Endothelial cell of umbilical vein (primary cell): ENCODE measurements around the gene CLEC14A. TPM values are rescaled to one million over a fixed set of nuclear protein-coding genes. Genes with fewer than 3 reads are reported as not detected.

Experiments
- BruUV-seq: library from RNA; stranded (reverse); fragments of 400-500 nt; replicated peaks from 2 replicates; lab custom pipeline; 2021; lab: Mats Ljungman, UMichigan
- CTCF ChIA-PET: fragments of 300-600, 350-600 bp; sonication (Branson Sonifier 250); formaldehyde crosslinking; loops from one replicate; lab custom pipeline; 2021; ENCODE audit warnings: antibody characterized with exemption, inconsistent platforms; lab: Charles Lee
- POLR2A ChIA-PET: fragments of 300-600, 350-600 bp; sonication (Branson Sonifier 250); formaldehyde crosslinking; loops from one replicate; lab custom pipeline; 2021; ENCODE audit warnings: antibody characterized with exemption, inconsistent platforms; lab: Charles Lee
- DNase-seq: peaks from one replicate; pipeline ENCODE4 v3.0.0-alpha.2; 2011; ENCODE audit warnings: low read depth, low spot score
- FAIRE-seq: peaks from 2 replicates; lab custom pipeline; 2011; peaks lifted over from hg19 to GRCh38; lab: Jason Lieb, UNC
- H2AFZ ChIP-seq: 2 replicates; pipeline ENCODE4 v1.6.0; 2012; ENCODE audit warnings: low read depth, low read length, control low read depth, inconsistent platforms
- H3K27ac ChIP-seq: 2 replicates; pipeline ENCODE4 v1.5.1; 2011; ENCODE audit warnings: low read depth, mild to moderate bottlenecking, control low read depth, low read length, moderate library complexity; ENCODE audit not compliant: insufficient read depth
- H3K27me3 ChIP-seq, 2 experiments: 2 replicates each; pipeline versions ENCODE4 v1.6.0 to v1.6.1; 2011; ENCODE audit warnings: low read length in 2 of 2, mixed read lengths in 1 of 2; ENCODE audit not compliant: control insufficient read depth in 2 of 2, insufficient read depth in 2 of 2
- H3K36me3 ChIP-seq, 2 experiments: 2 replicates in 1 of 2; 3 replicates in 1 of 2; pipeline ENCODE4 v1.5.1; 2011; ENCODE audit warnings: low read length in 2 of 2, mild to moderate bottlenecking in 1 of 2, moderate library complexity in 1 of 2; ENCODE audit not compliant: control insufficient read depth in 2 of 2, insufficient read depth in 2 of 2; ENCODE audit errors: extremely low read depth in 1 of 2
- H3K4me1 ChIP-seq: 3 replicates; pipeline ENCODE4 v1.5.1; 2011; ENCODE audit warnings: mild to moderate bottlenecking, low read length; ENCODE audit not compliant: control insufficient read depth, insufficient read depth; ENCODE audit errors: extremely low read depth
- H3K4me2 ChIP-seq: 2 replicates; pipeline ENCODE4 v1.6.1; 2011; ENCODE audit warnings: low read length, control low read depth, mixed read lengths; ENCODE audit not compliant: insufficient read depth
- H3K4me3 ChIP-seq, 3 experiments: fragments of 200-600 bp in 1 of 3; sonication (generic), shearing (Covaris generic) in 1 of 3; replicated peaks in 1 of 3; 2 replicates each; pipeline ENCODE4 v1.5.1; 2011 to 2016; ENCODE audit warnings: control low read depth in 3 of 3, low read length in 3 of 3, mild to moderate bottlenecking in 2 of 3, inconsistent platforms in 1 of 3, low read depth in 1 of 3, moderate library complexity in 1 of 3; ENCODE audit not compliant: insufficient read depth in 1 of 3
- H3K79me2 ChIP-seq: 2 replicates; pipeline ENCODE4 v1.6.0; 2012; ENCODE audit warnings: low read length, inconsistent platforms; ENCODE audit not compliant: control insufficient read depth, insufficient read depth
- H3K9ac ChIP-seq: replicated peaks from 2 replicates; pipeline ENCODE3; 2011; ENCODE audit warnings: low read length, control low read depth; ENCODE audit not compliant: insufficient read depth; ENCODE audit errors: extremely low read depth
- H3K9me1 ChIP-seq: replicated peaks from 3 replicates; pipeline ENCODE4 v1.6.0; 2011; ENCODE audit warnings: mild to moderate bottlenecking, low read length; ENCODE audit not compliant: control insufficient read depth, insufficient read depth; ENCODE audit errors: extremely low read depth
- H3K9me3 ChIP-seq: replicated peaks from 2 replicates; pipeline ENCODE4 v1.5.1; 2012; ENCODE audit warnings: low read length, inconsistent platforms; ENCODE audit not compliant: control insufficient read depth, insufficient read depth
- H4K20me1 ChIP-seq: replicated peaks from 2 replicates; pipeline ENCODE3; 2011; ENCODE audit warnings: mild to moderate bottlenecking, low read length; ENCODE audit not compliant: control insufficient read depth, insufficient read depth; ENCODE audit errors: extremely low read depth
- CTCF ChIP-seq, 2 donors: IDR thresholded peaks; 1 replicate in 1 of 2; 2 replicates in 1 of 2; pipeline ENCODE4 v1.5.1; 2011; ENCODE audit warnings: low read length in 2 of 2, mild to moderate bottlenecking in 2 of 2, moderate library complexity in 2 of 2, control low read depth in 1 of 2, inconsistent platforms in 1 of 2, low read depth in 1 of 2; ENCODE audit not compliant: insufficient read depth in 1 of 2; ENCODE audit errors: extremely low read depth in 1 of 2
- EZH2 ChIP-seq: IDR thresholded peaks from 2 replicates; pipeline ENCODE4 v1.6.1; 2012; ENCODE audit warnings: borderline replicate concordance, low read depth, mild to moderate bottlenecking, moderate library complexity, low read length, inconsistent platforms; ENCODE audit not compliant: severe bottlenecking
- FOS ChIP-seq: IDR thresholded peaks from 2 replicates; pipeline ENCODE4 v1.6.1; 2011; ENCODE audit warnings: mild to moderate bottlenecking, low read length, moderate library complexity, borderline replicate concordance; ENCODE audit not compliant: insufficient read depth
- GATA2 ChIP-seq: IDR thresholded peaks from 2 replicates; pipeline ENCODE4 v1.7.0; 2011; ENCODE audit warnings: low read depth, mild to moderate bottlenecking, moderate library complexity, mixed read lengths, low read length; ENCODE audit not compliant: insufficient read length, insufficient read depth
- JUN ChIP-seq: IDR thresholded peaks from 2 replicates; pipeline ENCODE4 v1.6.1; 2011; ENCODE audit warnings: borderline replicate concordance, low read depth; ENCODE audit not compliant: insufficient read length, insufficient read depth
- MAX ChIP-seq: IDR thresholded peaks from 2 replicates; pipeline ENCODE4 v1.6.1; 2011; ENCODE audit not compliant: insufficient read depth, insufficient read length
- MYC ChIP-seq: IDR thresholded peaks from one replicate; pipeline ENCODE4 v1.6.1; 2011; ENCODE audit warnings: mild to moderate bottlenecking, low read depth, low read length
- POLR2A ChIP-seq: IDR thresholded peaks from 2 replicates; pipeline ENCODE4 v1.6.1; 2012; ENCODE audit warnings: low read depth, mild to moderate bottlenecking, control low read depth, low read length
- POLR2AphosphoS5 ChIP-seq: IDR thresholded peaks from 2 replicates; pipeline ENCODE4 v1.6.1; 2012; ENCODE audit warnings: low read depth, mild to moderate bottlenecking, control low read depth, low read length, moderate library complexity; ENCODE audit not compliant: insufficient read depth
- dilution Hi-C: fragments of 300-500 bp; cut with MboI; formaldehyde crosslinking; loops from one replicate; pipeline ENCODE4 v1.15.0; 2019; ENCODE audit warnings: low sequenced_read_pairs; ENCODE audit not compliant: extremely low pct_ligation_motif_present
- intact Hi-C: fragments of 100-400 bp; cut with micrococcal nuclease; formaldehyde crosslinking; loops from one replicate; pipeline ENCODE4 v1.10.0; 2022
- polyA plus RNA-seq, 4 experiments: library from polyadenylated mRNA; depleted of rRNA in 3 of 4; stranded (reverse) in 3 of 4; unstranded in 1 of 4; fragments of >200 nt; gene quantifications; 2 replicates each; pipeline versions ENCODE4 v1.2.1 to v1.2.3, GENCODE V29; 2011 to 2012; ENCODE audit warnings: missing spikeins in 1 of 4
- total RNA-seq: library from RNA; stranded (reverse); gene quantifications from 2 replicates; pipeline ENCODE4 v1.2.3, GENCODE V29; 2021

CLEC14A gene
- total and polyA plus RNA-seq, 2 donors (not counting 3 experiments of a cell fraction or from before 2014, with no cell fraction given), result 396 to 562 TPM

- Histone ChIP-seq H3K27me3 (no peaks in the 10 kb centered on the region), H3K9me1 (no peaks in the 10 kb centered on the region), H3K4me2 (no peak overlapping the region), H2AFZ (no peak overlapping the region), H3K27ac (no peak overlapping the region), H3K4me1 (peaks cover 28% of the 10 kb centered on the region), H3K36me3 (no peaks in the 10 kb centered on the region), H3K9me3 (no peaks in the 10 kb centered on the region), H3K9ac (no peak overlapping the region), H4K20me1 (no peaks in the 10 kb centered on the region), H3K79me2 (no peaks in the 10 kb centered on the region), H3K4me3 (no peak overlapping the region)
- intact Hi-C loops (loop anchor here (5.0 kb wide), 2 partner anchors 197 to 812 kb away; no protein-coding TSS in a partner anchor), dilution Hi-C loops (no loop called here)
- ChIA-PET POLR2A (no interaction called here), CTCF (interaction anchor here (0.9 to 2.4 kb wide), 3 partner anchors 8 to 395 kb away, joined by 3 to 10 read pairs (median 4); no protein-coding TSS in a partner anchor)
- peak; percentile 42 for FAIRE-seq
- DNase-seq, result no peak
- TF ChIP-seq JUN (no peak), MAX (no peak), POLR2A (no peak), GATA2 (no peak), EZH2 (no peak), FOS (no peak), MYC (no peak), CTCF (IDR thresholded peaks at IDR 0.05; ENCODE audit: extremely low read depth in 1 of 2, insufficient read depth in 1 of 2, low read depth in 1 of 2, low read length in 2 of 2) (no peak), POLR2AphosphoS5 (no peak)
- no TSS peak for BruUV-seq
These were observed 50.6 kb downstream of the CLEC14A start for GRCh38 chr14:38205119-38205813.
